Measurements from ENCODE around the gene MACROH2A2.

The MACROH2A2 gene

GRCh38 chr10:70051848-70052247 is 798 bp upstream of the MACROH2A2 start:
- peak overlapping the region; percentile 85 for H3K4me2 ChIP-seq (ENCODE audit: low read length)
- peak overlapping the region; percentile 82 for H3K4me3 ChIP-seq (ENCODE audit: low read length)
- peaks cover 16% of the 10 kb centered on the region for H3K27me3 ChIP-seq (ENCODE audit: control insufficient read depth, insufficient read depth, low read length)
- no peaks in the 10 kb centered on the region for H3K36me3 ChIP-seq (ENCODE audit: insufficient read depth, low read length)
- H3K4me1 ChIP-seq (ENCODE audit: control insufficient read depth, insufficient read depth, low read length), result peaks cover 10% of the 10 kb centered on the region
- H3K9me3 ChIP-seq (replicated peaks; ENCODE audit: low read length), result no peaks in the 10 kb centered on the region
- no peak overlapping the region for H3K9ac ChIP-seq (ENCODE audit: low read depth, low read length)

GRCh38 chr10:70053218-70053840 is 683 bp downstream of the MACROH2A2 start:
- H3K9ac ChIP-seq (ENCODE audit: low read depth, low read length), result peak overlapping the region; percentile 83
- peak overlapping the region; percentile 82 for H3K4me3 ChIP-seq (ENCODE audit: low read length)
- peaks cover 10% of the 10 kb centered on the region for H3K4me1 ChIP-seq (ENCODE audit: control insufficient read depth, insufficient read depth, low read length)
- H3K9me3 ChIP-seq (replicated peaks; ENCODE audit: low read length), result no peaks in the 10 kb centered on the region
- H3K27me3 ChIP-seq (ENCODE audit: control insufficient read depth, insufficient read depth, low read length), result peaks cover 16% of the 10 kb centered on the region
- H3K4me2 ChIP-seq (ENCODE audit: low read length), result peak overlapping the region; percentile 85
- no peaks in the 10 kb centered on the region for H3K36me3 ChIP-seq (ENCODE audit: insufficient read depth, low read length)

- H3K9me3 ChIP-seq (replicated peaks; ENCODE audit: low read length), result no peaks in the 10 kb centered on the region
- H3K9ac ChIP-seq (ENCODE audit: low read depth, low read length), result peak overlapping the region; percentile 83
- H3K36me3 ChIP-seq (ENCODE audit: insufficient read depth, low read length), result no peaks in the 10 kb centered on the region
- peak overlapping the region; percentile 82 for H3K4me3 ChIP-seq (ENCODE audit: low read length)
- H3K4me1 ChIP-seq (ENCODE audit: control insufficient read depth, insufficient read depth, low read length), result peaks cover 10% of the 10 kb centered on the region
- H3K27me3 ChIP-seq (ENCODE audit: control insufficient read depth, insufficient read depth, low read length), result peaks cover 16% of the 10 kb centered on the region
- peak overlapping the region; percentile 85 for H3K4me2 ChIP-seq (ENCODE audit: low read length)
These were observed 1.2 kb downstream of the MACROH2A2 start for GRCh38 chr10:70053841-70054288.

DNA sequence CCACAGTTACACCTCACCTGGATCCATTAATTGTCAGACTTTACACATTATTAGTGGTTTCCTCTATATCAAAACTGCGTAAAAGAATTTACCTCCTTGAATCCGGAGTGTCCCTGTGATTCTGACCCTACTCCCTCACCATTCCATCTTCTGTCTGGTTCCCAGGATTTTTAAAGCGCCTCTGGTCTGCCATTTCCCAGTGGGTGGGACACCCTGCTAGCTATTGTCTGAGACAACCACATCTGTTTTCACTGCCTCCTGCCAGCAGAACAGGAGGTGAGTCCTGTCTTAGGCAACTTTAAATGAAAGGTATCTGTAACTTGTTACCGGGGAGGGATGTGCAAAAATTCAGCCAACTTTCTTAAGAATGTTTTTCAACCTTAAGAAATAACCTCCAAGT is 2.3 kb downstream of the MACROH2A2 start:
- Histone ChIP-seq H3K27me3 (ENCODE audit: control insufficient read depth, insufficient read depth, low read length) (peaks cover 16% of the 10 kb centered on the region), H3K36me3 (ENCODE audit: insufficient read depth, low read length) (no peaks in the 10 kb centered on the region), H3K9ac (ENCODE audit: low read depth, low read length) (no peak overlapping the region), H3K4me1 (ENCODE audit: control insufficient read depth, insufficient read depth, low read length) (peaks cover 10% of the 10 kb centered on the region), H3K4me3 (ENCODE audit: low read length) (no peak overlapping the region), H3K4me2 (ENCODE audit: low read length) (no peak overlapping the region), H3K9me3 (replicated peaks; ENCODE audit: low read length) (no peaks in the 10 kb centered on the region)

GRCh38 chr10:70055550-70055949 is 2.9 kb downstream of the MACROH2A2 start:
- H3K4me3 ChIP-seq (ENCODE audit: low read length), result no peak overlapping the region
- H3K27me3 ChIP-seq (ENCODE audit: control insufficient read depth, insufficient read depth, low read length), result peaks cover 15% of the 10 kb centered on the region
- peaks cover 10% of the 10 kb centered on the region for H3K4me1 ChIP-seq (ENCODE audit: control insufficient read depth, insufficient read depth, low read length)
- no peaks in the 10 kb centered on the region for H3K9me3 ChIP-seq (replicated peaks; ENCODE audit: low read length)
- H3K4me2 ChIP-seq (ENCODE audit: low read length), result no peak overlapping the region
- H3K36me3 ChIP-seq (ENCODE audit: insufficient read depth, low read length), result no peaks in the 10 kb centered on the region
- no peak overlapping the region for H3K9ac ChIP-seq (ENCODE audit: low read depth, low read length)

GRCh38 chr10:70057306-70057705 is 4.7 kb downstream of the MACROH2A2 start:
- Histone ChIP-seq H3K4me3 (ENCODE audit: low read length) (no peak overlapping the region), H3K9me3 (replicated peaks; ENCODE audit: low read length) (no peaks in the 10 kb centered on the region), H3K27me3 (ENCODE audit: control insufficient read depth, insufficient read depth, low read length) (no peaks in the 10 kb centered on the region), H3K9ac (ENCODE audit: low read depth, low read length) (no peak overlapping the region), H3K4me2 (ENCODE audit: low read length) (no peak overlapping the region), H3K36me3 (ENCODE audit: insufficient read depth, low read length) (no peaks in the 10 kb centered on the region), H3K4me1 (ENCODE audit: control insufficient read depth, insufficient read depth, low read length) (peaks cover 4% of the 10 kb centered on the region)

- Histone ChIP-seq H3K9ac (ENCODE audit: low read depth, low read length) (no peak overlapping the region), H3K36me3 (ENCODE audit: insufficient read depth, low read length) (no peaks in the 10 kb centered on the region), H3K4me3 (ENCODE audit: low read length) (no peak overlapping the region), H3K4me1 (ENCODE audit: control insufficient read depth, insufficient read depth, low read length) (no peaks in the 10 kb centered on the region), H3K4me2 (ENCODE audit: low read length) (no peak overlapping the region), H3K9me3 (replicated peaks; ENCODE audit: low read length) (no peaks in the 10 kb centered on the region), H3K27me3 (ENCODE audit: control insufficient read depth, insufficient read depth, low read length) (no peaks in the 10 kb centered on the region)
These were observed 7.7 kb downstream of the MACROH2A2 start for GRCh38 chr10:70060389-70060788.

GRCh38 chr10:70063418-70064098 is 10.9 kb downstream of the MACROH2A2 start:
- Histone ChIP-seq H3K9ac (ENCODE audit: low read depth, low read length) (no peak overlapping the region), H3K4me3 (ENCODE audit: low read length) (no peak overlapping the region), H3K36me3 (ENCODE audit: insufficient read depth, low read length) (no peaks in the 10 kb centered on the region), H3K9me3 (replicated peaks; ENCODE audit: low read length) (no peaks in the 10 kb centered on the region), H3K4me1 (ENCODE audit: control insufficient read depth, insufficient read depth, low read length) (no peaks in the 10 kb centered on the region), H3K27me3 (ENCODE audit: control insufficient read depth, insufficient read depth, low read length) (no peaks in the 10 kb centered on the region), H3K4me2 (ENCODE audit: low read length) (no peak overlapping the region)

DNA sequence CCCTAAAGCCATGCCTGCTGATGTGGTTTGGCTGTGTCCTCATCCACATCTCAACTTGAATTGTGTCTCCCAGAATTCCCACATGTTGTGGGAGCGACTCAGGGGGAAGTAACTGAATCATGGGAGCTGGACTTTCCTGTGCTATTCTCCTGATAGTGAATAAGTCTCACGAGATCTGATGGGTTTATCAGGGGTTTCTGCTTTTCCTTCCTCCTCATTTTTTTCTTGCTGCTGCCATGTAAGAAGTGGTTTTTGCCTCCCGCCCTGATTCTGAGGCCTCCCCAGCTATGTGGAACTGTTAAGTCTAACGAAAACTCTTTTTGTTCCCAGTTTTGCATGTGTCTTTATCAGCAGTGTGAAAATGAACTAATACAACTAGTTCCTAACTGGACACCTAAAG is 11.8 kb downstream of the MACROH2A2 start:
- Histone ChIP-seq H3K36me3 (ENCODE audit: insufficient read depth, low read length) (no peaks in the 10 kb centered on the region), H3K4me2 (ENCODE audit: low read length) (no peak overlapping the region), H3K9me3 (replicated peaks; ENCODE audit: low read length) (no peaks in the 10 kb centered on the region), H3K9ac (ENCODE audit: low read depth, low read length) (no peak overlapping the region), H3K4me1 (ENCODE audit: control insufficient read depth, insufficient read depth, low read length) (no peaks in the 10 kb centered on the region), H3K4me3 (ENCODE audit: low read length) (no peak overlapping the region), H3K27me3 (ENCODE audit: control insufficient read depth, insufficient read depth, low read length) (no peaks in the 10 kb centered on the region)

- Histone ChIP-seq H3K36me3 (ENCODE audit: insufficient read depth, low read length) (no peaks in the 10 kb centered on the region), H3K4me2 (ENCODE audit: low read length) (no peak overlapping the region), H3K4me1 (ENCODE audit: control insufficient read depth, insufficient read depth, low read length) (no peaks in the 10 kb centered on the region), H3K9ac (ENCODE audit: low read depth, low read length) (no peak overlapping the region), H3K27me3 (ENCODE audit: control insufficient read depth, insufficient read depth, low read length) (no peaks in the 10 kb centered on the region), H3K4me3 (ENCODE audit: low read length) (no peak overlapping the region), H3K9me3 (replicated peaks; ENCODE audit: low read length) (no peaks in the 10 kb centered on the region)
These were observed 13.5 kb downstream of the MACROH2A2 start for GRCh38 chr10:70066190-70066589.

GRCh38 chr10:70067586-70067985 is 14.9 kb downstream of the MACROH2A2 start:
- H3K9me3 ChIP-seq (replicated peaks; ENCODE audit: low read length), result no peaks in the 10 kb centered on the region
- no peak overlapping the region for H3K4me3 ChIP-seq (ENCODE audit: low read length)
- H3K36me3 ChIP-seq (ENCODE audit: insufficient read depth, low read length), result no peaks in the 10 kb centered on the region
- no peak overlapping the region for H3K4me2 ChIP-seq (ENCODE audit: low read length)
- H3K4me1 ChIP-seq (ENCODE audit: control insufficient read depth, insufficient read depth, low read length), result no peaks in the 10 kb centered on the region
- no peaks in the 10 kb centered on the region for H3K27me3 ChIP-seq (ENCODE audit: control insufficient read depth, insufficient read depth, low read length)
- H3K9ac ChIP-seq (ENCODE audit: low read depth, low read length), result no peak overlapping the region

DNA sequence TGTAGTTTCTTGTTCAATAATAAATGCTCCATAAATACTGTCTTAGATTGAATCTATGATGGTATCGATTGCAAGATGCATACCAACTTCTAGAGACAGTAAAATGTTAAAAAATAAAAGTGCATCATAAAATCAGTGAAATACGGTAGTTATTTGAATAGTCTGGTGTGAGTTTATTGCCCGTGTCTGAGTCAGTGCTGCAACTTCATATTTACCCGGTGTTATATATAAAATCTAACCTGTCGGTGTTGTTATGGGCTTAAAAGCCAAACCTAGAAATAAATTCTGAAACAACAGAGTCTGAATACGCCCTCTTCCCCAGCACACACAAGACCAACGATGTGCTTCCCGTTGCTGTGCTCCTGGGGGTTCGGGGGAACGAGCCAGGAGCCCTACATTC is 16.3 kb downstream of the MACROH2A2 start:
- Histone ChIP-seq H3K36me3 (ENCODE audit: insufficient read depth, low read length) (no peaks in the 10 kb centered on the region), H3K4me2 (ENCODE audit: low read length) (no peak overlapping the region), H3K4me1 (ENCODE audit: control insufficient read depth, insufficient read depth, low read length) (no peaks in the 10 kb centered on the region), H3K9ac (ENCODE audit: low read depth, low read length) (no peak overlapping the region), H3K4me3 (ENCODE audit: low read length) (no peak overlapping the region), H3K9me3 (replicated peaks; ENCODE audit: low read length) (no peaks in the 10 kb centered on the region), H3K27me3 (ENCODE audit: control insufficient read depth, insufficient read depth, low read length) (no peaks in the 10 kb centered on the region)

Measured in skeletal muscle satellite cell (primary cell).